ENCODE results near the gene AMER2. TPM values are rescaled to one million over a fixed set of nuclear protein-coding genes. Genes with fewer than 3 reads are reported as not detected.

Gene AMER2
- total RNA-seq, 1 donor from 2014 or later: 2.4 TPM

Other genes with a start within 250 kb of the AMER2 start
- 0.24 TPM for gene PABPC3, start 76.2 kb downstream of the AMER2 start, total RNA-seq (ENCODE audit: insufficient read depth, low replicate concordance)
- 28.6 TPM for gene MTMR6, start 115.2 kb upstream of the AMER2 start, total RNA-seq (ENCODE audit: insufficient read depth, low replicate concordance)
- 127 TPM for gene NUP58, start 129.3 kb upstream of the AMER2 start, total RNA-seq (ENCODE audit: insufficient read depth, low replicate concordance)
- 1.7 TPM for gene ATP8A2, start 199.7 kb upstream of the AMER2 start, total RNA-seq (ENCODE audit: insufficient read depth, low replicate concordance)

Data from umbilical cord (tissue), 1 donor.